Cardiac fibroblast (primary cell): ENCODE results near the gene ZNF236.
"Not testable (repeated sequence)": the region's sequence is repeated elsewhere in the genome, so short reads cannot be mapped to it uniquely, and the experiment has no call there.

Experiments used
- DNase-seq, 2 donors: peaks; one replicate each; pipeline versions ENCODE4 v3.0.0 to v3.0.0-alpha.2; 2010; ENCODE audit warnings: low read depth in 2 of 2
- H3K4me3 ChIP-seq, 2 donors: replicated peaks in 1 of 2; 1 replicate in 1 of 2; 2 replicates in 1 of 2; pipeline ENCODE4 v1.5.1; 2011; ENCODE audit warnings: low read depth in 2 of 2, low read length in 2 of 2, mild to moderate bottlenecking in 2 of 2, moderate library complexity in 1 of 2
- CTCF ChIP-seq: IDR thresholded peaks from one replicate; pipeline ENCODE4 v1.5.1; 2011; ENCODE audit warnings: low read depth, mild to moderate bottlenecking, low read length, inconsistent platforms

Gene ZNF236

GRCh38 chr18:76985156-76985950, 163.0 kb downstream of the ZNF236 start:
- no peak for TF ChIP-seq CTCF
- H3K4me3 ChIP-seq = no peak overlapping the region
- DNase-seq = no peak

- TF ChIP-seq CTCF = no peak
- no peak overlapping the region for H3K4me3 ChIP-seq
- no peak for DNase-seq
Observed at GRCh38 chr18:76985951-76986236, 163.5 kb downstream of the ZNF236 start.

GRCh38 chr18:76986406-76986805, 164.0 kb downstream of the ZNF236 start:
- no peak overlapping the region for H3K4me3 ChIP-seq
- TF ChIP-seq CTCF = no peak
- DNase-seq = no peak

- peak in 1 of 2 donors; percentile 3 for DNase-seq
- no peak for TF ChIP-seq CTCF
- no peak overlapping the region for H3K4me3 ChIP-seq
Observed at GRCh38 chr18:76988031-76988826, 165.9 kb downstream of the ZNF236 start.

GRCh38 chr18:76988827-76989646, 166.7 kb downstream of the ZNF236 start:
- no peak for TF ChIP-seq CTCF
- H3K4me3 ChIP-seq = no peak overlapping the region
- no peak for DNase-seq

- TF ChIP-seq CTCF = no peak
- no peak for DNase-seq
- H3K4me3 ChIP-seq = no peak overlapping the region
Observed at GRCh38 chr18:76989647-76990190, 167.4 kb downstream of the ZNF236 start.

- not testable (repeated sequence) for DNase-seq, H3K4me3 ChIP-seq
Observed at GRCh38 chr18:76990343-76991020, 168.1 kb downstream of the ZNF236 start.
